GM10266 (cell line): ENCODE measurements around the gene SPINK8.
"Not testable (repeated sequence)": the region's sequence is repeated elsewhere in the genome, so short reads cannot be mapped to it uniquely, and the experiment has no call there.

Experiments
- DNase-seq: peaks from one replicate; pipeline ENCODE4 v3.0.0; 2012; ENCODE audit errors: extremely low spot score
- CTCF ChIP-seq: IDR thresholded peaks from 2 replicates; pipeline ENCODE4 v1.5.1; 2012; ENCODE audit warnings: mild to moderate bottlenecking, low read depth; ENCODE audit not compliant: control insufficient read depth, insufficient read depth; ENCODE audit errors: missing control alignments

Gene SPINK8

GRCh38 chr3:48344867-48345507, 11.5 kb upstream of the SPINK8 start:
- TF ChIP-seq CTCF: no peak
- DNase-seq: no peak

- DNase-seq: no peak
- no peak for TF ChIP-seq CTCF
These were observed 10.0 kb upstream of the SPINK8 start for GRCh38 chr3:48343432-48343831.

- DNase-seq: no peak
- TF ChIP-seq CTCF: no peak
These were observed 5.2 kb upstream of the SPINK8 start for GRCh38 chr3:48338635-48339034.

- not testable (repeated sequence) for DNase-seq
These were observed 4.1 kb upstream of the SPINK8 start for GRCh38 chr3:48337536-48337935.

GRCh38 chr3:48335286-48335685, 1.8 kb upstream of the SPINK8 start:
- not testable (repeated sequence) for DNase-seq

- DNase-seq: no peak
- TF ChIP-seq CTCF: no peak
These were observed 1.1 kb upstream of the SPINK8 start for GRCh38 chr3:48334605-48335004.

GRCh38 chr3:48331706-48332435, 1.6 kb downstream of the SPINK8 start:
- not testable (repeated sequence) for DNase-seq

GRCh38 chr3:48320996-48321395, 12.5 kb downstream of the SPINK8 start:
- no peak for TF ChIP-seq CTCF
- DNase-seq: peak; percentile 1
